Fibroblast of upper back skin (primary cell): Measurements from ENCODE around the gene ECT2L.

Source experiments
- DNase-seq: peaks from one replicate; pipeline ENCODE4 v3.0.0-alpha.2; 2013

ECT2L gene

GRCh38 chr6:138795809-138796603 lies at the start of gene ECT2L:
Gene ECT2L, plus strand, starts transcription at chr6:138796087. Its CDS starts 17,188 bp downstream, at chr6:138813275.
- DNase-seq: peak; percentile 10

GRCh38 chr6:138752017-138752416 lies 43.9 kb upstream of the ECT2L start:
- peak; percentile 3 for DNase-seq

GRCh38 chr6:138757136-138757535 lies 38.8 kb upstream of the ECT2L start:
- peak; percentile 35 for DNase-seq

- peak; percentile 47 for DNase-seq
Measured at GRCh38 chr6:138765896-138766655, 29.8 kb upstream of the ECT2L start.

- DNase-seq: no peak
Measured at GRCh38 chr6:138769102-138769676, 26.7 kb upstream of the ECT2L start.

GRCh38 chr6:138772596-138773176 lies 23.2 kb upstream of the ECT2L start:
- DNase-seq: no peak

GRCh38 chr6:138773177-138774091 lies 22.5 kb upstream of the ECT2L start, which contains the start of gene CCDC28A:
Gene CCDC28A, plus strand, starts transcription at chr6:138773769. Its CDS starts 2,352 bp downstream, at chr6:138776121.
- DNase-seq: peak; percentile 95

- DNase-seq: no peak
Measured at GRCh38 chr6:138774370-138774769, 21.5 kb upstream of the ECT2L start.

GRCh38 chr6:138776659-138777058 lies 19.2 kb upstream of the ECT2L start:
- DNase-seq: no peak

- DNase-seq: no peak
Measured at GRCh38 chr6:138778331-138778730, 17.6 kb upstream of the ECT2L start.

GRCh38 chr6:138782243-138782642 lies 13.6 kb upstream of the ECT2L start:
- no peak for DNase-seq

GRCh38 chr6:138785079-138785478 lies 10.8 kb upstream of the ECT2L start:
- no peak for DNase-seq

- no peak for DNase-seq
Measured at GRCh38 chr6:138785980-138786379, 9.9 kb upstream of the ECT2L start.

- no peak for DNase-seq
Measured at GRCh38 chr6:138787138-138787537, 8.7 kb upstream of the ECT2L start.

- DNase-seq: no peak
Measured at GRCh38 chr6:138796771-138797170, 884 bp downstream of the ECT2L start.

- no peak for DNase-seq
Measured at GRCh38 chr6:138797806-138798446, 2.0 kb downstream of the ECT2L start.

- no peak for DNase-seq
Measured at GRCh38 chr6:138800377-138801150, 4.7 kb downstream of the ECT2L start.

- DNase-seq: no peak
Measured at GRCh38 chr6:138803331-138803730, 7.4 kb downstream of the ECT2L start.

- DNase-seq: peak; percentile 56
Measured at GRCh38 chr6:138803861-138804260, 8.0 kb downstream of the ECT2L start.

GRCh38 chr6:138805016-138805765 lies 9.3 kb downstream of the ECT2L start:
- DNase-seq: peak; percentile 82
